Esophagus muscularis mucosa (tissue), 3 donors: Measurements from ENCODE around the gene NBPF3.

Source experiments
- POLR2AphosphoS5 ChIP-seq, 2 donors: sonication (generic); formaldehyde crosslinking; IDR thresholded peaks; one replicate each; pipeline ENCODE4 v1.6.1; 2017; ENCODE audit warnings: antibody characterized with exemption in 2 of 2
- TF ChIP-seq, protein P1 (sequence below), 3 experiments: fragments of 200-600 bp in 2 of 3; fragments of 450-650 bp in 1 of 3; sonication (generic) in 2 of 3; IDR thresholded peaks; one replicate each; pipeline ENCODE4 v1.5.1; 2017 to 2019; ENCODE audit warnings: antibody characterized with exemption in 3 of 3, mild to moderate bottlenecking in 2 of 3, moderate library complexity in 1 of 3

DNA sequence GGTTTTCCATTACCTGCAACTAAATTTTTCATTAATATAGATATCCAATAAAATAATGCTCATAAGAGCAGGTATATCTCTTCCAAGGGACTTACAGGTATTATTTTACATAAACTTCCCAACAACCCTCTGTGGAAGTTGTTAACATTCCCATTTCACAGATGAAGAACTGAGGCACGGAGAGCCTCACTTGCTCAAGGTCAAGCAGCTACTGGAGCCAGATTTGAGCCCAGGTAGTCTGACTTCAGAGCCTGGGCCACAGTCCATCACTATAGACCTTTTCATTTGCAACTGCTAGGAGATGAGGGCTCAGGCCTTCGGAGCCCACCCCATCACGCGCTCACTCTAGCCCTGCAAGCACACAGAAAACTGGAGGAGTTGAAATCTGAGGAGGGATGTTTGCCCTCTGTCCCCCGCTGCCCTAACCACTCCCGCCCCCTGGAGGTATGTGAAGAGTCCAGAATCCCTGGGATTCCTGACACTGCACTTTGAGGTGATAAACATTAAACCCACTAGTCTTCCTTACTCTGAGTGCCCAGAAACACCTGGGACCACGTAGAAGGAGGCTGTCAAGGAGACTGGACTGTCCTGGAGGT, 57.6 kb downstream of the NBPF3 start:
- TF ChIP-seq, protein P1, sequence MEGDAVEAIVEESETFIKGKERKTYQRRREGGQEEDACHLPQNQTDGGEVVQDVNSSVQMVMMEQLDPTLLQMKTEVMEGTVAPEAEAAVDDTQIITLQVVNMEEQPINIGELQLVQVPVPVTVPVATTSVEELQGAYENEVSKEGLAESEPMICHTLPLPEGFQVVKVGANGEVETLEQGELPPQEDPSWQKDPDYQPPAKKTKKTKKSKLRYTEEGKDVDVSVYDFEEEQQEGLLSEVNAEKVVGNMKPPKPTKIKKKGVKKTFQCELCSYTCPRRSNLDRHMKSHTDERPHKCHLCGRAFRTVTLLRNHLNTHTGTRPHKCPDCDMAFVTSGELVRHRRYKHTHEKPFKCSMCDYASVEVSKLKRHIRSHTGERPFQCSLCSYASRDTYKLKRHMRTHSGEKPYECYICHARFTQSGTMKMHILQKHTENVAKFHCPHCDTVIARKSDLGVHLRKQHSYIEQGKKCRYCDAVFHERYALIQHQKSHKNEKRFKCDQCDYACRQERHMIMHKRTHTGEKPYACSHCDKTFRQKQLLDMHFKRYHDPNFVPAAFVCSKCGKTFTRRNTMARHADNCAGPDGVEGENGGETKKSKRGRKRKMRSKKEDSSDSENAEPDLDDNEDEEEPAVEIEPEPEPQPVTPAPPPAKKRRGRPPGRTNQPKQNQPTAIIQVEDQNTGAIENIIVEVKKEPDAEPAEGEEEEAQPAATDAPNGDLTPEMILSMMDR (IDR thresholded peaks at IDR 0.05): no peak
- no peak for TF ChIP-seq POLR2AphosphoS5 (IDR thresholded peaks at IDR 0.05)
